Endothelial cell of umbilical vein (primary cell): ENCODE data around the gene IRAK1BP1. TPM values are rescaled to one million over a fixed set of nuclear protein-coding genes. Genes with fewer than 3 reads are reported as not detected.

ENCODE experiments used
- BruUV-seq: library from RNA; stranded (reverse); fragments of 400-500 nt; replicated peaks from 2 replicates; lab custom pipeline; 2021; lab: Mats Ljungman, UMichigan
- CTCF ChIA-PET: fragments of 300-600, 350-600 bp; sonication (Branson Sonifier 250); formaldehyde crosslinking; loops from one replicate; lab custom pipeline; 2021; ENCODE audit warnings: antibody characterized with exemption, inconsistent platforms; lab: Charles Lee
- POLR2A ChIA-PET: fragments of 300-600, 350-600 bp; sonication (Branson Sonifier 250); formaldehyde crosslinking; loops from one replicate; lab custom pipeline; 2021; ENCODE audit warnings: antibody characterized with exemption, inconsistent platforms; lab: Charles Lee
- DNase-seq: peaks from one replicate; pipeline ENCODE4 v3.0.0-alpha.2; 2011; ENCODE audit warnings: low read depth, low spot score
- FAIRE-seq: peaks from 2 replicates; lab custom pipeline; 2011; peaks lifted over from hg19 to GRCh38; lab: Jason Lieb, UNC
- H2AFZ ChIP-seq: 2 replicates; pipeline ENCODE4 v1.6.0; 2012; ENCODE audit warnings: low read depth, low read length, control low read depth, inconsistent platforms
- H3K27ac ChIP-seq: 2 replicates; pipeline ENCODE4 v1.5.1; 2011; ENCODE audit warnings: low read depth, mild to moderate bottlenecking, control low read depth, low read length, moderate library complexity; ENCODE audit not compliant: insufficient read depth
- H3K27me3 ChIP-seq, 2 experiments: 2 replicates each; pipeline versions ENCODE4 v1.6.0 to v1.6.1; 2011; ENCODE audit warnings: low read length in 2 of 2, mixed read lengths in 1 of 2; ENCODE audit not compliant: control insufficient read depth in 2 of 2, insufficient read depth in 2 of 2
- H3K36me3 ChIP-seq, 2 experiments: 2 replicates in 1 of 2; 3 replicates in 1 of 2; pipeline ENCODE4 v1.5.1; 2011; ENCODE audit warnings: low read length in 2 of 2, mild to moderate bottlenecking in 1 of 2, moderate library complexity in 1 of 2; ENCODE audit not compliant: control insufficient read depth in 2 of 2, insufficient read depth in 2 of 2; ENCODE audit errors: extremely low read depth in 1 of 2
- H3K4me1 ChIP-seq: 3 replicates; pipeline ENCODE4 v1.5.1; 2011; ENCODE audit warnings: mild to moderate bottlenecking, low read length; ENCODE audit not compliant: control insufficient read depth, insufficient read depth; ENCODE audit errors: extremely low read depth
- H3K4me2 ChIP-seq: 2 replicates; pipeline ENCODE4 v1.6.1; 2011; ENCODE audit warnings: low read length, control low read depth, mixed read lengths; ENCODE audit not compliant: insufficient read depth
- H3K4me3 ChIP-seq, 3 experiments: fragments of 200-600 bp in 1 of 3; sonication (generic), shearing (Covaris generic) in 1 of 3; replicated peaks in 1 of 3; 2 replicates each; pipeline ENCODE4 v1.5.1; 2011 to 2016; ENCODE audit warnings: control low read depth in 3 of 3, low read length in 3 of 3, mild to moderate bottlenecking in 2 of 3, inconsistent platforms in 1 of 3, low read depth in 1 of 3, moderate library complexity in 1 of 3; ENCODE audit not compliant: insufficient read depth in 1 of 3
- H3K79me2 ChIP-seq: 2 replicates; pipeline ENCODE4 v1.6.0; 2012; ENCODE audit warnings: low read length, inconsistent platforms; ENCODE audit not compliant: control insufficient read depth, insufficient read depth
- H3K9ac ChIP-seq: replicated peaks from 2 replicates; pipeline ENCODE3; 2011; ENCODE audit warnings: low read length, control low read depth; ENCODE audit not compliant: insufficient read depth; ENCODE audit errors: extremely low read depth
- H3K9me1 ChIP-seq: replicated peaks from 3 replicates; pipeline ENCODE4 v1.6.0; 2011; ENCODE audit warnings: mild to moderate bottlenecking, low read length; ENCODE audit not compliant: control insufficient read depth, insufficient read depth; ENCODE audit errors: extremely low read depth
- H3K9me3 ChIP-seq: replicated peaks from 2 replicates; pipeline ENCODE4 v1.5.1; 2012; ENCODE audit warnings: low read length, inconsistent platforms; ENCODE audit not compliant: control insufficient read depth, insufficient read depth
- H4K20me1 ChIP-seq: replicated peaks from 2 replicates; pipeline ENCODE3; 2011; ENCODE audit warnings: mild to moderate bottlenecking, low read length; ENCODE audit not compliant: control insufficient read depth, insufficient read depth; ENCODE audit errors: extremely low read depth
- CTCF ChIP-seq, 2 donors: IDR thresholded peaks; 1 replicate in 1 of 2; 2 replicates in 1 of 2; pipeline ENCODE4 v1.5.1; 2011; ENCODE audit warnings: low read length in 2 of 2, mild to moderate bottlenecking in 2 of 2, moderate library complexity in 2 of 2, control low read depth in 1 of 2, inconsistent platforms in 1 of 2, low read depth in 1 of 2; ENCODE audit not compliant: insufficient read depth in 1 of 2; ENCODE audit errors: extremely low read depth in 1 of 2
- EZH2 ChIP-seq: IDR thresholded peaks from 2 replicates; pipeline ENCODE4 v1.6.1; 2012; ENCODE audit warnings: borderline replicate concordance, low read depth, mild to moderate bottlenecking, moderate library complexity, low read length, inconsistent platforms; ENCODE audit not compliant: severe bottlenecking
- GATA2 ChIP-seq: IDR thresholded peaks from 2 replicates; pipeline ENCODE4 v1.7.0; 2011; ENCODE audit warnings: low read depth, mild to moderate bottlenecking, moderate library complexity, mixed read lengths, low read length; ENCODE audit not compliant: insufficient read length, insufficient read depth
- JUN ChIP-seq: IDR thresholded peaks from 2 replicates; pipeline ENCODE4 v1.6.1; 2011; ENCODE audit warnings: borderline replicate concordance, low read depth; ENCODE audit not compliant: insufficient read length, insufficient read depth
- MAX ChIP-seq: IDR thresholded peaks from 2 replicates; pipeline ENCODE4 v1.6.1; 2011; ENCODE audit not compliant: insufficient read depth, insufficient read length
- MYC ChIP-seq: IDR thresholded peaks from one replicate; pipeline ENCODE4 v1.6.1; 2011; ENCODE audit warnings: mild to moderate bottlenecking, low read depth, low read length
- POLR2A ChIP-seq: IDR thresholded peaks from 2 replicates; pipeline ENCODE4 v1.6.1; 2012; ENCODE audit warnings: low read depth, mild to moderate bottlenecking, control low read depth, low read length
- dilution Hi-C: fragments of 300-500 bp; cut with MboI; formaldehyde crosslinking; loops from one replicate; pipeline ENCODE4 v1.15.0; 2019; ENCODE audit warnings: low sequenced_read_pairs; ENCODE audit not compliant: extremely low pct_ligation_motif_present
- intact Hi-C: fragments of 100-400 bp; cut with micrococcal nuclease; formaldehyde crosslinking; loops from one replicate; pipeline ENCODE4 v1.10.0; 2022
- polyA plus RNA-seq, 4 experiments: library from polyadenylated mRNA; depleted of rRNA in 3 of 4; stranded (reverse) in 3 of 4; unstranded in 1 of 4; fragments of >200 nt; gene quantifications; 2 replicates each; pipeline versions ENCODE4 v1.2.1 to v1.2.3, GENCODE V29; 2011 to 2012; ENCODE audit warnings: missing spikeins in 1 of 4
- total RNA-seq: library from RNA; stranded (reverse); gene quantifications from 2 replicates; pipeline ENCODE4 v1.2.3, GENCODE V29; 2021

The IRAK1BP1 gene
- total and polyA plus RNA-seq, 2 donors (not counting 3 experiments of a cell fraction or from before 2014, with no cell fraction given) = 1.8 to 3.0 TPM

- no TSS peak for BruUV-seq
- intact Hi-C loops = no loop called here
- no peak overlapping the region for H3K27ac ChIP-seq
- H3K27me3 ChIP-seq = no peaks in the 10 kb centered on the region
- no peaks in the 10 kb centered on the region for H3K9me3 ChIP-seq
- H3K36me3 ChIP-seq = no peaks in the 10 kb centered on the region
- TF ChIP-seq GATA2 = no peak
- TF ChIP-seq MAX = no peak
- no peak for TF ChIP-seq JUN
- TF ChIP-seq CTCF (IDR thresholded peaks at IDR 0.05; ENCODE audit: extremely low read depth in 1 of 2, insufficient read depth in 1 of 2, low read depth in 1 of 2, low read length in 2 of 2) = no peak
- no peak for TF ChIP-seq MYC
- TF ChIP-seq EZH2 = no peak
- TF ChIP-seq POLR2A = no peak
- no peaks in the 10 kb centered on the region for H3K4me1 ChIP-seq
- no peak for DNase-seq
- no peak overlapping the region for H3K4me3 ChIP-seq
- H3K9me1 ChIP-seq = no peaks in the 10 kb centered on the region
- no peaks in the 10 kb centered on the region for H4K20me1 ChIP-seq
- ChIA-PET POLR2A (no interaction called here), CTCF (no interaction called here)
- no peak overlapping the region for H3K4me2 ChIP-seq
- no peak for FAIRE-seq
- H2AFZ ChIP-seq = no peak overlapping the region
- H3K79me2 ChIP-seq = no peaks in the 10 kb centered on the region
- dilution Hi-C loops = no loop called here
- H3K9ac ChIP-seq = no peak overlapping the region
Measured at GRCh38 chr6:78916411-78916810, 49.1 kb downstream of the IRAK1BP1 start.
